Measurements from ENCODE around the gene TTC9C. TPM values are rescaled to one million over a fixed set of nuclear protein-coding genes. Genes with fewer than 3 reads are reported as not detected.

Gene TTC9C
- total RNA-seq, 1 donor from 2014 or later = 25.6 TPM

DNA sequence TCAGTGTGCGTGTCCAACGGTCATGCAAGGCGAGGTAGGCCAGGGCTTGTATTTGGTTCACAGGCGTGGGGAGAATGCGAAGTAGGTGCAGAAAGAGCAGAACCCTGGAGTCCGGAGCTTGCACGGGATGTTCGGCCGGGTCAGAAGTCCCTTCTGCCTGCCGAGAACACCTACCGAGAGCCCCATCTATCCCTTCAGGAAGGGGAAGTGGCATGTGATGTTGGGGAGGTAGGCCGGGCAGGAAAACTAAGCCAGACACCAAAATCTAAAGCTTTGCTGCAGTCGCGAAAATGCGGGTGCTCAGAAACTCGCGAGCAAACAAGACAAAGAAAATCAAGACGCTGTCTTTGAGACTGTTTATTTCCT lies 42.5 kb downstream of the TTC9C start:
- no peaks in the 10 kb centered on the region for H3K9me3 ChIP-seq (ENCODE audit: control insufficient read depth in 3 of 3, low read length in 3 of 3)
- H3K27me3 ChIP-seq (ENCODE audit: control insufficient read depth in 3 of 3, insufficient read depth in 3 of 3, low read length in 3 of 3) = no peaks in the 10 kb centered on the region
- H3K4me3 ChIP-seq (ENCODE audit: low read length in 3 of 3) = peak overlapping the region; percentile 68 to 93 (median 74)
- peaks cover 16 to 27% (median 16%) of the 10 kb centered on the region in 3 donors for H3K4me1 ChIP-seq (ENCODE audit: control insufficient read depth in 3 of 3, insufficient read depth in 3 of 3, low read length in 3 of 3)
- peak overlapping the region; percentile 95 for H3K27ac ChIP-seq (ENCODE audit: low read depth, low read length)
- peaks cover 15 to 29% (median 23%) of the 10 kb centered on the region in 3 donors for H3K36me3 ChIP-seq (ENCODE audit: control insufficient read depth in 3 of 3, insufficient read depth in 3 of 3, low read length in 3 of 3)
- peak overlapping the region; percentile 86 to 94 (median 90) for H3K9ac ChIP-seq (ENCODE audit: low read depth in 1 of 3, low read length in 3 of 3)

DNA sequence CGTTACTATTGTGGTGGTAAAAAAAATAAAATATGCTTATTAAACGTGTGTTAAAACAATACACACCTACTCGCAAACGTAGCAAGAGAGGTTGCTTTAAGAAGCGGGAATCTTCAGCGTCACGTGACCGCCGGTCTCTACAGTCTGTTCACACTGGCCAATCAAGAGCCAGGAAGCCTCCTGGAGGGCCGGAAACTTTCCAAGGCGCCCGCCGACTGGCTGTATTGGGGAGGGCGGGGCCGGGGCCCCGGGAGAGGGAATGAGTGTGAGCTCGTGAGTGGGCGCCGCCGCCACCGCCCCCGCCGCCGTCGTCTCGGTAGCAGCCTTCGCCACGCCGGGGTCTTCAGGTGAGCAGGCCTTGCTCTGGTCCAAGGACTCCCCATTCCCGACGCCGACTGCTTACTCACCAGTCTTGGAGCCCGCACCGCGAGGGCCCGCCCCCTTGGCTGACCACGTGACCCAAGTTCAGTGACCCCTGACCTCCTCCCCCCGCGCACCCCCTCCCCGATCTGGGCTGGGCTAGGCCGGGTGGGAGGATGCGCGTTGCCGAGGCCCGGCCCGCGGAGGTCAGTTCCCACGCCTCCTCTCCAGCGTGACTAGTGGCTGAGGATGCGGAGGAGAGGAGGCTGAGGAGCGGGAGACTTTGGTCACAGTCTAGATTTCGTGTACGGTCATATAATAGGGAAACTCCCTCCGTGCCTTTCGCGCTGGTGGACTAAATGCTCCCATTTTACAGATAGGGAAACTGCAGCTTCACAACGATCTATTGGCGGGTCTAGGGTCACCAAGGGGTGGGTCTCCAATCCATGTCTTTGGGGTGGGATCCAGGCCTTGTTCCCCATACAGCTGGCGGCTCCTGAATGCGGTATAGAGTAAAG lies 43.1 kb downstream of the TTC9C start, which contains the start of gene TAF6L:
Gene TAF6L, plus strand, starts transcription at position 253 of the 878 bp plus-strand sequence. CDS start 4,388 bp downstream, outside the sequence.
- H3K36me3 ChIP-seq (ENCODE audit: control insufficient read depth in 3 of 3, insufficient read depth in 3 of 3, low read length in 3 of 3) = peaks cover 16 to 30% (median 23%) of the 10 kb centered on the region in 3 donors
- H3K4me3 ChIP-seq (ENCODE audit: low read length in 3 of 3) = peak within 1 kb of the TSS; percentile 68 to 93 (median 74)
- peak within 1 kb of the TSS; percentile 86 to 94 (median 90) for H3K9ac ChIP-seq (ENCODE audit: low read depth in 1 of 3, low read length in 3 of 3)

DNA sequence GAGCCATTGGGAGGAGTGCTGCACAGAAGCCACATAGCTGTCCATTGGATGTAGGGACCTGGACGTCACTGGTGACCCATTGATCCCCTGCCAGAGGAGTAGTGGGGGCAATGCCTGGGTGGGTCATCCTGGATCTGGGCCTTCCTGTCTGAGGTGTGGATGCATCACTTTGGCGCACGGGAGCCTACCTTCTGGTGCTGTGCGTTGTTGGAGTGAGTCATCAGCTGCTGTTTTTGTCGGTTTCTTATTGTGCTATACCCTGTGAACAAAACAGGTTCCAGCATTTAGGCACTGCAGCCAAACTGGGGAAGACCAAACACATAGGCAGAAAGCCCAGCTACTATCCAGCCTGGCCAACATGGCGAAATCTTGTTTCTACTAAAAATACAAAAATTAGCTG lies 46.1 kb downstream of the TTC9C start:
- H3K27me3 ChIP-seq (ENCODE audit: control insufficient read depth in 3 of 3, insufficient read depth in 3 of 3, low read length in 3 of 3) = no peaks in the 10 kb centered on the region

More for the DNA sequence above, 43.1 kb downstream of the TTC9C start, which contains the start of gene TAF6L:
- Histone ChIP-seq H3K9me3 (ENCODE audit: control insufficient read depth in 3 of 3, low read length in 3 of 3) (no peaks in the 10 kb centered on the region), H3K27me3 (ENCODE audit: control insufficient read depth in 3 of 3, insufficient read depth in 3 of 3, low read length in 3 of 3) (no peaks in the 10 kb centered on the region), H3K4me1 (ENCODE audit: control insufficient read depth in 3 of 3, insufficient read depth in 3 of 3, low read length in 3 of 3) (peaks cover 16 to 27% (median 16%) of the 10 kb centered on the region in 3 donors), H3K27ac (ENCODE audit: low read depth, low read length) (peak within 1 kb of the TSS; percentile 95)

DNA sequence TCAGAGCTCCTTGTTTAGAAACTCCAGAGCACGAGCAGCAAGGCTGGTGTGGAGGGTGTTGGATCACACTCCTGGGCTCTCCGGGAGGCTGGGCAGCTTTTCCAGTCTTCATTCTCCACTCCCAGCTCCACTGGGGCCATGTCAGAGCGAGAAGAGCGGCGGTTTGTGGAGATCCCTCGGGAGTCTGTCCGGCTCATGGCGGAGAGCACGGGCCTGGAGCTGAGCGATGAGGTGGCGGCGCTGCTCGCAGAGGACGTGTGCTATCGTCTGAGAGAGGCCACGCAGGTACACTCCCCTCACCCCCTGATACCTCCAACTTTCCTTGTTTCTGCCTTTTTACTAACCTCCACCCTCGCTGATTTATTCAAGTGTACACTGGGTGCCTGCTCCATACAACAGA lies 47.4 kb downstream of the TTC9C start:
- no peak overlapping the region for H3K4me3 ChIP-seq (ENCODE audit: low read length in 3 of 3)
- no peaks in the 10 kb centered on the region for H3K27me3 ChIP-seq (ENCODE audit: control insufficient read depth in 3 of 3, insufficient read depth in 3 of 3, low read length in 3 of 3)
- H3K36me3 ChIP-seq (ENCODE audit: control insufficient read depth in 3 of 3, insufficient read depth in 3 of 3, low read length in 3 of 3) = peaks cover 32 to 40% (median 39%) of the 10 kb centered on the region in 3 donors
- no peak overlapping the region for H3K27ac ChIP-seq (ENCODE audit: low read depth, low read length)
- H3K4me1 ChIP-seq (ENCODE audit: control insufficient read depth in 3 of 3, insufficient read depth in 3 of 3, low read length in 3 of 3) = peaks cover 4 to 13% (median 6%) of the 10 kb centered on the region in 3 donors
- H3K9ac ChIP-seq (ENCODE audit: low read depth in 1 of 3, low read length in 3 of 3) = no peak overlapping the region
- H3K9me3 ChIP-seq (ENCODE audit: control insufficient read depth in 3 of 3, low read length in 3 of 3) = no peaks in the 10 kb centered on the region

More for the DNA sequence above, 46.1 kb downstream of the TTC9C start:
- Histone ChIP-seq H3K4me3 (ENCODE audit: low read length in 3 of 3) (no peak overlapping the region), H3K4me1 (ENCODE audit: control insufficient read depth in 3 of 3, insufficient read depth in 3 of 3, low read length in 3 of 3) (peaks cover 15 to 26% (median 16%) of the 10 kb centered on the region in 3 donors), H3K9ac (ENCODE audit: low read depth in 1 of 3, low read length in 3 of 3) (peak overlapping the region in 1 of 3 donors; percentile 12), H3K27ac (ENCODE audit: low read depth, low read length) (no peak overlapping the region), H3K36me3 (ENCODE audit: control insufficient read depth in 3 of 3, insufficient read depth in 3 of 3, low read length in 3 of 3) (peaks cover 30 to 40% (median 39%) of the 10 kb centered on the region in 3 donors), H3K9me3 (ENCODE audit: control insufficient read depth in 3 of 3, low read length in 3 of 3) (no peaks in the 10 kb centered on the region)

DNA sequence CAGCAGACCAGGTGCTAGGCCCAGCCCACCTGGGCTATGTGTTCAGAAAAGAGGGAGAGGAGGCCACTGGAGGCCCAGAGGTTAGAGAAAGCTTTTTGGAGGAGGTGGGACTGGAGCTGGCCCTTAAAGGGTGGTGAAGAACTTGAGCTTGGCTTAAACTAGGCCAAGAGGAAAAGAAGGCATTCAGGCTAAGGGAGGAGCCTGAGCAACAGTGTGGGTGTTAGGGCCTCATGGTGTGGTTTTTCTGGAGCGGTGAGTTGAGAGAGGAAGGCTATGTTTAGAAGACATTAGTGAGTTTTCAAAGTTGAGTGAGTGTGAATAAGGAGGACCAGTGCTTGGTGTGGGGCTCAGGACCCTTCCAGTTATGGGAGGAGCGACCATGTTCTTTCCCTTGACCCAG lies 49.1 kb downstream of the TTC9C start:
- Histone ChIP-seq H3K27ac (ENCODE audit: low read depth, low read length) (no peak overlapping the region), H3K4me3 (ENCODE audit: low read length in 3 of 3) (no peak overlapping the region), H3K27me3 (ENCODE audit: control insufficient read depth in 3 of 3, insufficient read depth in 3 of 3, low read length in 3 of 3) (no peaks in the 10 kb centered on the region), H3K9ac (ENCODE audit: low read depth in 1 of 3, low read length in 3 of 3) (peak overlapping the region in 1 of 3 donors; percentile 33), H3K36me3 (ENCODE audit: control insufficient read depth in 3 of 3, insufficient read depth in 3 of 3, low read length in 3 of 3) (peaks cover 41 to 48% (median 46%) of the 10 kb centered on the region in 3 donors), H3K9me3 (ENCODE audit: control insufficient read depth in 3 of 3, low read length in 3 of 3) (no peaks in the 10 kb centered on the region), H3K4me1 (ENCODE audit: control insufficient read depth in 3 of 3, insufficient read depth in 3 of 3, low read length in 3 of 3) (peaks cover 0 to 2% (median under 1%) of the 10 kb centered on the region in 3 donors)

DNA sequence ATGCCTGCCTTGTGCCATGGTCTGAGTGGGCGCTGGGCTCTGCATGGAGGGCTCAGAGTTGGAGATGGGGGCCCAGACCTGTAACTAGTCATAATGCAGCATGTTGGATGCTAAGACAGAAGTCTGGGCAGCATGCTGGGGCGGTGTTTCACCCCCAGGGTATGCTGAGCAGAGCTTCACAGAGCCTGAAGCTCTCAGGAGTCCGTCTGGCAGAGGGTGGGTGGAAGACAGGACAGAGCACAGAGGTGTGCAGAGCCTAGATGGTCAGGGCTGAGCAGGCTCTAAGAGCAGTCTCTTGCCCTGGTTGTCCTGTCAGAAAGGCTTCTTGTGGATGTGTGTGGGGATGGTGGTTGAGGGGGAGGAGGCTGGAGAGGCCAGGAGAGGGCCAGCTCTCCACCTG lies 50.2 kb downstream of the TTC9C start:
- Histone ChIP-seq H3K4me1 (ENCODE audit: control insufficient read depth in 3 of 3, insufficient read depth in 3 of 3, low read length in 3 of 3) (no peaks in the 10 kb centered on the region), H3K4me3 (ENCODE audit: low read length in 3 of 3) (no peak overlapping the region), H3K27ac (ENCODE audit: low read depth, low read length) (no peak overlapping the region), H3K27me3 (ENCODE audit: control insufficient read depth in 3 of 3, insufficient read depth in 3 of 3, low read length in 3 of 3) (no peaks in the 10 kb centered on the region), H3K9ac (ENCODE audit: low read depth in 1 of 3, low read length in 3 of 3) (peak overlapping the region in 1 of 3 donors; percentile 40), H3K9me3 (ENCODE audit: control insufficient read depth in 3 of 3, low read length in 3 of 3) (no peaks in the 10 kb centered on the region), H3K36me3 (ENCODE audit: control insufficient read depth in 3 of 3, insufficient read depth in 3 of 3, low read length in 3 of 3) (peaks cover 45 to 52% (median 51%) of the 10 kb centered on the region in 3 donors)

DNA sequence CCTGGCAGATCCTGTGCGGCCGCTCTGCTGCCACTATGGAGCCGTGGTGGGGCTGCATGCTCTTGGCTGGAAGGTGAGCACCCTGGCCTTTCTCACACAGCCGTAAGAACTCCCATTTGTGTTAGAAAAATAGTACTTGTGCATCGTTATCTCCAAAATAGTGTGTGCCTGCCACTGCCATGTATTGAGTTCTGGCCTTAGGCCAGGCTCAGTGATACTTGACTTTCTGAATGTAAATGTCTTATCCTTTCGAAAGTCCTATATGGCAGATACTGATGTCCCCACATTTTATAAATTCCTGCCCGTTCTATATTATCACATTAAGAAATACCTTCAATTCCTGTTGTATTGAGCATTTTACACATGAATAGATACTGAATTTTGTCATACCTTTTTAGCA lies 54.5 kb downstream of the TTC9C start:
- no peak overlapping the region for H3K27ac ChIP-seq (ENCODE audit: low read depth, low read length)
- H3K9me3 ChIP-seq (ENCODE audit: control insufficient read depth in 3 of 3, low read length in 3 of 3) = no peaks in the 10 kb centered on the region
- H3K4me1 ChIP-seq (ENCODE audit: control insufficient read depth in 3 of 3, insufficient read depth in 3 of 3, low read length in 3 of 3) = peaks cover 9 to 18% (median 10%) of the 10 kb centered on the region in 3 donors
- H3K4me3 ChIP-seq (ENCODE audit: low read length in 3 of 3) = no peak overlapping the region
- H3K27me3 ChIP-seq (ENCODE audit: control insufficient read depth in 3 of 3, insufficient read depth in 3 of 3, low read length in 3 of 3) = no peaks in the 10 kb centered on the region
- H3K9ac ChIP-seq (ENCODE audit: low read depth in 1 of 3, low read length in 3 of 3) = no peak overlapping the region
- peaks cover 23 to 29% (median 26%) of the 10 kb centered on the region in 3 donors for H3K36me3 ChIP-seq (ENCODE audit: control insufficient read depth in 3 of 3, insufficient read depth in 3 of 3, low read length in 3 of 3)

DNA sequence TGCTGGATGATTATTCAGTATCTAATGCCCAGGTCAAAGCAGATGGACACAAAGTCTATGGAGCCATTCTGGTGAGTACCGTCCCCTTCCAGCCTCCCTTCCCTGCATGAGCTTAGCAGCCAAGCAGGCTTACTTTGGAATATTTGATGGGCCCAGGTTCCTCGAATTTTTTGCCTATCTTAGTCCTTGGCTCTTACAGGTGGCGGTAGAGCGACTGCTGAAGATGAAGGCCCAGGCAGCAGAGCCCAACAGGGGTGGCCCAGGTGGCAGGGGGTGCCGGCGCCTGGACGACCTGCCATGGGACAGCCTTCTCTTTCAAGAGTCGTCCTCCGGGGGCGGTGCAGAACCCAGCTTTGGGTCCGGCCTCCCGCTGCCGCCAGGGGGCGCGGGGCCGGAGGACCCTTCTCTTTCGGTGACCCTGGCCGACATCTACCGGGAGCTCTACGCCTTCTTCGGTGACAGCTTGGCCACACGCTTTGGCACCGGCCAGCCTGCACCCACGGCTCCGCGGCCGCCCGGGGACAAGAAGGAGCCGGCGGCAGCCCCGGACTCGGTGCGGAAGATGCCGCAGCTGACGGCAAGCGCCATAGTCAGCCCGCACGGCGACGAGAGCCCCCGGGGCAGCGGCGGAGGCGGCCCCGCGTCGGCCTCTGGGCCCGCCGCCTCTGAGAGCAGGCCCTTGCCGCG lies 58.2 kb downstream of the TTC9C start:
- peak overlapping the region; percentile 79 to 98 (median 92) for H3K4me3 ChIP-seq (ENCODE audit: low read length in 3 of 3)
- peaks cover 30 to 53% (median 33%) of the 10 kb centered on the region in 3 donors for H3K4me1 ChIP-seq (ENCODE audit: control insufficient read depth in 3 of 3, insufficient read depth in 3 of 3, low read length in 3 of 3)
- H3K27ac ChIP-seq (ENCODE audit: low read depth, low read length) = peak overlapping the region; percentile 93
- H3K9ac ChIP-seq (ENCODE audit: low read depth in 1 of 3, low read length in 3 of 3) = peak overlapping the region; percentile 70 to 97 (median 95)
- H3K27me3 ChIP-seq (ENCODE audit: control insufficient read depth in 3 of 3, insufficient read depth in 3 of 3, low read length in 3 of 3) = no peaks in the 10 kb centered on the region
- H3K9me3 ChIP-seq (ENCODE audit: control insufficient read depth in 3 of 3, low read length in 3 of 3) = no peaks in the 10 kb centered on the region
- peaks cover 27 to 34% (median 32%) of the 10 kb centered on the region in 3 donors for H3K36me3 ChIP-seq (ENCODE audit: control insufficient read depth in 3 of 3, insufficient read depth in 3 of 3, low read length in 3 of 3)

DNA sequence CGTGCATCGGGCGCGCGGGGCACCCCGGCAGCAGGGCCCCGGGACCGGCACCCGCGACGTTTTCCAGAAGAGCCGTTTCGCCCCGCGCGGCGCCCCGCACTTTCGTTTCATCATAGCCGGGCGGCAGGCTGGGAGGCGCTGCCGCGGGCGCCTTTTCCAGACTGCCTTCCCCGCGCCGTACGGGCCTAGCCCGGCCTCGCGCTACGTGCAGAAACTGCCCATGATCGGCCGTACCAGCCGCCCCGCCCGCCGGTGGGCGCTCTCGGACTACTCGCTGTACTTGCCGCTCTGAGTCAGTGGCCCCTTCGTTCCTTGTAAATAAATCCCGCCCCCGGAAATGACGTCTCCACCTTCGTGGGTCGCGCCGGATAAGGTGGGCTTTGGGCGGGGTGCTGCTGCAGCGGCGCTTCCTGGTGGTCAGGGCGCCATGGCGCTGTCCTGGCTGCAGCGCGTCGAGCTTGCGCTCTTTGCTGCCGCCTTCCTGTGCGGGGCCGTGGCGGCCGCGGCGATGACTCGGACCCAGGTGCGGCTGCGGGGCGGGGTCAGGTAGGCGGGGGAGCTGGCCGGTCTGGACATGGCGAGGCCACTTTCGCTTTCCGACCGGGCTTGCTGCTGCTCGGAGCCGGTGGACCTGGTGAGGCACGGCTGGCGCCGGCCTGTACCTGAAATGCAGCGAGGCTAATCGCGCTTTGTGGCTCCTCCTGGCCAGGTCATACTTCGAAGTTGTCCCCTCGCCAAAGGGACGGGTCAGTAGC lies 58.9 kb downstream of the TTC9C start, which contains the start of gene TMEM179B:
Gene TMEM179B, plus strand, starts transcription at position 398 of the 755 bp plus-strand sequence. Its CDS starts 30 bp downstream, at position 428.
- Histone ChIP-seq H3K27me3 (ENCODE audit: control insufficient read depth in 3 of 3, insufficient read depth in 3 of 3, low read length in 3 of 3) (no peaks in the 10 kb centered on the region), H3K9me3 (ENCODE audit: control insufficient read depth in 3 of 3, low read length in 3 of 3) (no peaks in the 10 kb centered on the region), H3K4me3 (ENCODE audit: low read length in 3 of 3) (peak within 1 kb of the TSS; percentile 79 to 98 (median 92)), H3K4me1 (ENCODE audit: control insufficient read depth in 3 of 3, insufficient read depth in 3 of 3, low read length in 3 of 3) (peaks cover 34 to 58% (median 38%) of the 10 kb centered on the region in 3 donors), H3K27ac (ENCODE audit: low read depth, low read length) (peak within 1 kb of the TSS; percentile 93), H3K9ac (ENCODE audit: low read depth in 1 of 3, low read length in 3 of 3) (peak within 1 kb of the TSS; percentile 70 to 97 (median 95)), H3K36me3 (ENCODE audit: control insufficient read depth in 3 of 3, insufficient read depth in 3 of 3, low read length in 3 of 3) (peaks cover 23 to 30% (median 29%) of the 10 kb centered on the region in 3 donors)

Measured in skeletal muscle tissue (tissue), 4 donors.